ENCODE measurements around the gene SLC16A5.
A peak's percentile ranks its signal among the peaks of the same experiment; 100 is the strongest.
"Not testable (repeated sequence)": the region's sequence is repeated elsewhere in the genome, so short reads cannot be mapped to it uniquely, and the experiment has no call there.

SLC16A5 gene

GRCh38 chr17:75135946-75136345 is 48.2 kb downstream of the SLC16A5 start:
- DNase-seq = no peak

DNA sequence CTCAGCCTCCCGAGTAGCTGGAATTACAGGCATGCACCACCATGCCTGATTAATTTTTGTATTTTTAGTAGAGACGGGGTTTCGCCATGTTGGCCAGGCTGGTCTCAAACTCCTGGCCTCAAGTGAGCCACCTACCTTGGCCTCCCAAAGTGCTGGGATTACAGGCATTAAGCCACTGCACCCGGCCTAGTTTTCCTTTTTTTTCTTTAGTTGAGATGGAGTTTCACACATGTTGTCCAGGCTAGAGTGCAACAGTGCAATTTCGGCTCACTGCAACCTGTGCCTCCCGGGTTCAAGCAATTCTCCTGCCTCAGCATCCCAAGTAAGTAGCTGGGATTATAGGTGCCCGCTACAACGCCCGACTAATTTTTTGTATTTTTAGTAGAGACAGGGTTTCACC is 50.0 kb downstream of the SLC16A5 start:
- DNase-seq = not testable (repeated sequence)

DNA sequence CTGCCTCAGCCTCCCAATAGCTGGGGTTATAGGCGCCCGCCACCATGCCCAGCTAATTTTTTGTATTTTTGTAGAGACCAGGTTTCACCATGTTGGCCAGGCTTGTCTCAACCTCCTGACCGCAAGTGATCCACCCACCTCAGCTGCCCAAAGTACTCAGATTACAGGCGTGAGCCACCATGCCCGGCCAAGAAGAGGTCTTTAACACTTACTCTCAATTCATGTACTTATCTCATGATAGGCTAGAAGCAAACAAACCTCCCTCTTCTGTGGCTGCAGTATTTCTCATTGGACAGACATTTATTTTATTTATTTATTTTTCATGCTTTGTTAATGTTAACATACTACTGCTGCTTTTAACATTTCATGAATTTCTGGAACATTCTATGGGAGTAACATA is 50.8 kb downstream of the SLC16A5 start:
- DNase-seq = no peak

DNA sequence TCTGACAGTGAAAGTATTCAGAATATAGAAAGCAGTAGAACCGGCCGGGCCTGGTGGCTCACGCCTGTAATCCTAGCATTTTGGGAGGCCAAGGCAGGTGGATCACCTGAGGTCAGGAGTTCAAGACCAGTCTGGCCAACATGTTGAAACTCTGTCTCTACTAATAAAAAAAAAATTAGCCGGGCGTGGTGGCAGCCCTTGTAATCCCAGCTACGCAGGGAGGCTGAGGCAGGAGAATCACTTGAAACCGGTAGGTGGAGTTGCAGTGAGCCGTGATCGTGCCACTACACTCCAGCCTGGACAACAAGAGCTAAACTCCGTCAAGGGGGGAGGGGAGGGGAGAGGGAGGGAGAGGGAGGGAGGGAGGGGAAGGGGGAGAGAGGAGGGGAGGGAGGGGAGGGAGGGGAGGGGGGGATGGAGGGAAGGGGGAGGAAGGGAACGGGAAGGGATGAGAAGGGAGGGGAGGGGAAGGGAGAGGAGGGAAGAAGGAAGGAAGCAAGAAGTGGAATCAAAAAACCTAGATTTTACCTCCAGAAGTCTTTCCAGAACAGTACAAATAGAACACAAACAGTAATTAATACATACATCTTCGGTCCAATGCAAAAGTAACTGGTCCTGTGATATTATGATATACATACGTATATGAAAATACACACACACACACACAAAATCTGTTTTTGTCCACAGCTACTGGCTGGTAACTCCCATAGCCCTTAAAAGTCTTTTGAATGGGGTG is 54.6 kb downstream of the SLC16A5 start:
- no peak for DNase-seq

- no peak for DNase-seq
These were observed 57.2 kb downstream of the SLC16A5 start for GRCh38 chr17:75144816-75145512.

- DNase-seq = no peak
These were observed 58.8 kb downstream of the SLC16A5 start for GRCh38 chr17:75146592-75146991.

GRCh38 chr17:75147878-75148546 is 60.3 kb downstream of the SLC16A5 start:
- no peak for DNase-seq

- no peak for DNase-seq
These were observed 64.2 kb downstream of the SLC16A5 start for GRCh38 chr17:75151930-75152329.

DNA sequence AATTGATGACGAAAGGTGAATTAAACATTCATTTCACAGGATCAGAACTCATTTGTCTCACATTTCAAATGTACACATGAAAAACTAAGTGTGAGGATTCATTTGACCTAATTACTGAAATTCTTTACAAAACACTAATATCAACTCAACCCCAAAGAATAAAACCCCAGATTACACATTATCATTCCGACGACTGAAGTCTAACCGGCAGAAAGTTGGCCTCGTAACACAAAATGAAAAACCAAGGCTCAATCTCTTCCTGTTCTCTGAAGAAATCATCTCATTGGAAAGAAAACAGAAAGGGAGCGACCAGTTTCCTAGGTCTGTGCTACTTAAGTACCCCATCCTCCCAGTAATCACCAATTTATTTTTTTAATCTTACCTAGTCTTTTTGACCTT is 64.8 kb downstream of the SLC16A5 start:
- DNase-seq = no peak

GRCh38 chr17:75152922-75153779 is 65.4 kb downstream of the SLC16A5 start:
- no peak for DNase-seq

DNA sequence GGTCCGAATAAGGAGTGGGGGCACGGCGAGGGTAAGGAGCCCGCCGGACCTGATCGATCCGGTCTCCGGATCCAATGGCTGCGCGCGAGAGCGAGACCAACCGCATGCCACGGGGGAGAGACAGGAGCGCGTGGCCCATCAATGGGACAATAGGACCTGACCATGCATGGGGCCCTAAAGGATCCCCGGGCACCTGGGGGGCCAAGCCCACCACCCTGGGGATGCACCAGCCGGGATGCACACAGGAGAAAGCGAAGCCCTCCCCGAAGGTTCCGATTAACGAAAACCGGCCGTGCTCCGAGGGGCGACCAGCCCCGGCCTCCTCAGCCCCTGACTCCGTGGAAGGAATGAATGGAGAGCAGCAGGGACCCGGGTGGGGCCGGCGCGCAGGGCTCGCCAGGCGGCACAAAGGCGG is 66.0 kb downstream of the SLC16A5 start:
- DNase-seq = no peak

DNA sequence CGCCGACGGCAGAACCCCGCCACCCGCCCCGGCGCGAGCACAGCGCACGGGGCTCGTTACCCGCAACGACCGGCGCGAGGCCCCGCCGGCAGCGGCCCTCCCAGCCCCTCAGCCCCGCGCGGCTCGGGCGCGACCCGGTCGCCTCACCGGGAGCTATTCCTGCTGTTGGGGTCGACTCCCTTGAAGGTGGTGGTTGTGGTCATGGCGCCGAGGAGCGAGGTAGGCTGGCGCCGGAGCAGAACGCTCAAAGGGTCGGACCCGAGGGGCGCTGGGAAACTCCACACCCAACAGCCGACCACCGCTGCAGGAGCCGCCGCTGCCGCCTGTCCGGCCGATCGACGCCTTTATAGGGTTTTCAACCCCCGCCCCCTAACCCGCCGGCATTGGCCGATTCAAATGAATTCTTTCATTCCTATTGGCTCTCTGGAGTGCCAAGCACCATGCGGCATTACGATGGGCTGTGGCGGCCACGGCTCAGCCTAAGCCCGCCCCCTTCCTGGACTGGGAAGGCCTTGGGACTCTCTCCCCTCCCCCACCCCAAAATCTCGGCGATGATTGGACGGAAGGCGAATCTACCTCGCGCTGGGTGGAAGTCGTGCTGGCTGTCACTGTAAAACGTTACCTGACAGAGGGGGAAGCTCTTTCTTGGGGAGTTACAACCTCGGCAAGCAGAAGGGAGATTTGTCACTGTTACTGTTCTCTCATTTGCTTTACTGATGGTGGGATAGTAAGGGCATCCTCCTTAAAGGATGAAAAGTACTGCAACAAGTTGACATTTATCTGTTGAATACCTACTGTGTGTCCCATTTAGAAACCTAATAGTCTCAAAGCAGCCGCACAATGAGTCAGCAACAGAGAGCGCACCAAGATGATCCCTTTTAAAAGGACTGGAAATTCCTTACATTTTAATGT is 66.7 kb downstream of the SLC16A5 start, which contains the start of gene JPT1:
JPT1 (minus strand) TSS at position 318 of the 912 bp plus-strand sequence; CDS start at position 203, 115 bp downstream.
- peak; percentile 95 for DNase-seq

DNA sequence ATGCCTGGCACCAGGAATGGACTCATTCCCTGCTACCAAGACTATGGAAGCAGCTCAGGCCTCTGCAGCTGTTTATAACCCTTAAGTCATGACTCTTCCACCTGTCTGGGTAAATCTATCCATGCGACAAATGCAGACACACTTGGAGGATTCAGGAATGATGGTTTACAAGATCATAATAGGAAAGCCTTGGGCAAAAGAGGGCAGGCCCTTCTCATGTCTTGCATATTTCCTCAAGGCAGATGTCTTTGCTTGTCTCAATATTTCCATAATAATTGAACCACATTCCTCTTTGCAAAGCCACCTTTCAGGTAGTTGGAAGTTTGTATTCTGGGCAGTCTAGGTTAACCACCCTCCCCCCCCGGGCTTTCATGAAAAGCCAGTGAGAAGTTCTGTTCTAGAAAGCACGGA is 67.4 kb downstream of the SLC16A5 start:
- DNase-seq = no peak
